Rectal smooth muscle tissue (tissue), 1 donor: Measurements from ENCODE around the gene MAGT1.
"Not testable (repeated sequence)": the region's sequence is repeated elsewhere in the genome, so short reads cannot be mapped to it uniquely, and the experiment has no call there.

Experiments used
- H3K27ac ChIP-seq: one replicate; pipeline ENCODE4 v1.7.0; 2013; ENCODE audit warnings: low read depth, low read length, inconsistent platforms
- H3K27me3 ChIP-seq: one replicate; pipeline ENCODE4 v1.7.0; 2013; ENCODE audit warnings: low read length; ENCODE audit not compliant: control insufficient read depth, insufficient read depth
- H3K36me3 ChIP-seq: one replicate; pipeline ENCODE4 v1.7.0; 2013; ENCODE audit warnings: low read length; ENCODE audit not compliant: control insufficient read depth, insufficient read depth
- H3K4me1 ChIP-seq: one replicate; pipeline ENCODE4 v1.7.0; 2013; ENCODE audit warnings: low read length; ENCODE audit not compliant: control insufficient read depth, insufficient read depth
- H3K4me3 ChIP-seq: one replicate; pipeline ENCODE4 v1.7.0; 2013; ENCODE audit warnings: low read length
- H3K9ac ChIP-seq: one replicate; pipeline ENCODE4 v1.7.0; 2013; ENCODE audit warnings: low read length

The MAGT1 gene

DNA sequence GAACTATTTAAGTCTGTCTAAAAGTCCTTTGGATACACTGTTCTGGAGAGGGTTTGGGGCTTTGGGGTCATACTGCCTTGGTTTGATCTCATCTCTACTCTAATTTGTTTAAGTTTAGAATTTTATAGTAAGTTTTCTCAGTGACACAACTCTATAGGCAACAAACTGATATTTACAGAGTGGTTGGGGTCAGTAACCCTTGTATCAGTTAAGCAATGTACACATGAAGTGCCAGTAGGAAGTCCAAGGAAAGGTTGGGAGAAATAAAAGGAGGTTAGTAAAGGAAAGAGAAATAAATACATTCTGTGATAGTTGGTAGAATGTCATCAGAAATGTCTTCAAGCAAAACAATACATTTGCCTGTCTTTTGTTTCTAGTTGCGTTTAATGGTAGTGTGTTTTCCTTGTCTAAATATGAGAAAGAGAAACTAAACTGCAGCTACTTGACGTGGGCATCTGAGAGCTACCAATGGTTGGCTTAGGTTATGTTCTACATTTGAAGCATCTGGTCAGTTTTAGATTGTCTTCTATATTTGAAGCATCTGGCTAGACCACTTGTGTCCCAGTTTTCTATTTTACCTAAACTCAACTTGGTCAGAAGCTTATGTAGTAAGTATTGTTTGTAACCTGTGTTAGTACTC lies 22.2 kb upstream of the MAGT1 start:
- Histone ChIP-seq H3K27ac (no peak overlapping the region), H3K4me3 (no peak overlapping the region), H3K27me3 (no peaks in the 10 kb centered on the region), H3K36me3 (no peaks in the 10 kb centered on the region), H3K4me1 (no peaks in the 10 kb centered on the region), H3K9ac (no peak overlapping the region)

DNA sequence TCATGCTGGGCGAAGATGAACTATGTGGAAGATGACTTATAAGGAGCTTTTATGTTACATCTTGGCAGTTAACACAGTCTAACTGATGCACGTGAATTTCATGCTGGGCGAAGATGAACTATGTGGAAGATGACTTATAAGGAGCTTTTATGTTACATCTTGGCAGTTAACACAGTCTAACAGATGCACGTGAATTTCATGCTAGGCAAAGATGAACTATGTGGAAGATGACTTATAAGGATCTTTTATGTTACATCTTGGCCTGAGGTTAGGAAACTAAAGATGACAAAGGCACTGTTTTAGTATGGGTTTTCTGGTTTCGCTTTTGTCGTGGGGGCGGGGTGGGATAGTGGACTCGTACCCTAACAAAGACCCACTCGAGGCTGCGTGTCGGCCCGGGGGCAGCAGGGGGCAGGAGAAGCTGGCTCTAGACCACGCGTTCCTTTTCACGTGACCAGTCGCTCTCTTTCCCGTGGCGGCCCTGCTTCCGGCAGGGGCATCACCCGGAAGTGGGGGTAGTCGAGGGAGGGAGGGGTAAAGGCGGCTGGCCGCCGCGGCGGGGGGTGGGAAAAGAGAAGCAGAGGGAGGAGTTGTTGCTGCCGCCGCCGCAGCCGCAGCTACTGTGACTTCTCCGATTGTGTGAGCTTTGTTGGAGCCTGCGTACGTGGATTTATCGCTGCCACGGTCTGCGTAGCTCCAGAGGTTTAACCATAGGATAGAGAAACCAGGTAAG lies 15.0 kb upstream of the MAGT1 start, which contains the start of gene ATP7A:
TSS of gene ATP7A (plus strand) at position 586 of the 733 bp plus-strand sequence. CDS start 60,949 bp downstream, outside the sequence.
- H3K4me1 ChIP-seq = no peaks in the 10 kb centered on the region
- H3K9ac ChIP-seq = peak within 1 kb of the TSS; percentile 64
- H3K36me3 ChIP-seq = no peaks in the 10 kb centered on the region
- peak within 1 kb of the TSS; percentile 83 for H3K27ac ChIP-seq
- no peaks in the 10 kb centered on the region for H3K27me3 ChIP-seq
- H3K4me3 ChIP-seq = peak within 1 kb of the TSS; percentile 86

DNA sequence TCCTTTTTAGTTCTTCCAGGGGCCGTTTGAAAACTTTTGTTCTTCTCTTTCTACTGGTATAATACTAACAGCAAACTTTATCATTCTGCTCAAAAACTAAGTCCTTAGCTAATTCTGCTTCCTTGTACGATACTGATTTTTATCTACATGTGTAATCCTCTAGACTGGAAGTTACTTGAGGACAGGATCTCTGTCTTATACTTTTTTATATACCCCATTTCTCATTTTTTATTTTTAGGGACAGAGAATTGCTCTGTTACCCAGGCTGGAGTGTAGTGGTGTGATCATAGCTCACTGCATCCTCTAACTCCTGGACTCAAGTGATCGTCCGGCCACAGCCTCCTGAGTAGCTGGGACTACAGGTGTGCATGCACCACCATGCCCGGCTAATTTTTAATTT lies 6.3 kb upstream of the MAGT1 start:
- Histone ChIP-seq H3K27ac (no peak overlapping the region), H3K4me1 (no peaks in the 10 kb centered on the region), H3K27me3 (no peaks in the 10 kb centered on the region), H3K4me3 (no peak overlapping the region), H3K36me3 (no peaks in the 10 kb centered on the region), H3K9ac (no peak overlapping the region)

DNA sequence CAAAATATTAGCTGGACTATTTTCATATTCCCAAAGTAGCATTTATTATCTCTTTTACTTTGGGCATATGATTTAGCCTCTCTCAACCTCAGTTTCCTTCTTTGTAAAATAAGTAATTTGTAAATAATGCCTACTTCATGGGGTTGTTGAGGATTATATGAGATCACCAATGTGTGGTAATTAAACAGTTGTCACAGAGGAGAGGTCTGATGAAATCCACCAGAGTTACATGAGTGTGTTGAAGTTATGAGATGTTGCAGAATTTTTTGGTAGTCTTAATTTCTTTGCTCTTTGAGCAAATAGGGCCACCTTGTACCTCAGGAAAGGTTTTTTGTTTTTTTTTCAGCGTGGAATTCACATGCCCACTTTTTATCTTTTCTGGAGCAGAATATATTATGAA lies 5.5 kb upstream of the MAGT1 start:
- Histone ChIP-seq H3K27me3 (no peaks in the 10 kb centered on the region), H3K9ac (no peak overlapping the region), H3K4me3 (peak overlapping the region; percentile 64), H3K36me3 (no peaks in the 10 kb centered on the region), H3K4me1 (no peaks in the 10 kb centered on the region), H3K27ac (peak overlapping the region; percentile 82)

DNA sequence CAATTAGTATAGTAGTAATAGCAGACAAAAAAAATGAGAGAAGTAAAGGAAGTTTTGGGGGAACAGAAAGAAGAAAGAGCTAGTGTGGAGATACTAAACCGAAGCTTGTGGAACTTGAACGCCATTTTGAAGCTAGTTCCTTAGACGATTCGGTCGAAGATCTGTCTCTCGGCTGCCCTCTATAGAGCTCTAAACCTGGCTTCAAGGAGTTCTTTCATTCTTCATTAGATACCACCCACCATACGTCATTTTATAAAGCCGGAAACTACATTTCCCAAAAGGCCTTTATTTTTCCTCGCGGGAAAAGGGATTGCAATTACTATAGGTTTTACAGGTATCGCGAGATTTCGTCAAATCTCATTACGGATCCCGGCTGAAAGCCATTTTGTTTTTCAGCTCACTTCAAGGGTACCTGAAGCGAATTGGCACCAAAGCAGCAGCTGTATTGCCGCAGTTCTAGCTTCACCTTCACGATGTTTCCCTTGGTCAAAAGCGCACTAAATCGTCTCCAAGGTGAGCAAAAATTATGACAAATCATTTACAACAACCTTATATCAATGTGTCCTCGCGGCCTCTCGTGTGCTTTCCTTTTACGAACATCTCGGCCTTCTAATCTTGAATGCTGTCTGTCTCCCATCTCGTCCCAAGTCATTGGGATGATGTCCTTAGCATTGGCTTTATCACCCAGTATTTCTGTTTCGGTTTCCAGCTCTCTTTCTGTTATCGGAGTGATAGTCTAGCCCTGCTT lies 4.0 kb upstream of the MAGT1 start, which contains the start of gene COX7B:
TSS of gene COX7B (plus strand) at position 388 of the 748 bp plus-strand sequence. CDS start at position 474, 86 bp downstream.
- peak within 1 kb of the TSS; percentile 64 for H3K4me3 ChIP-seq
- H3K36me3 ChIP-seq = no peaks in the 10 kb centered on the region
- no peaks in the 10 kb centered on the region for H3K27me3 ChIP-seq

DNA sequence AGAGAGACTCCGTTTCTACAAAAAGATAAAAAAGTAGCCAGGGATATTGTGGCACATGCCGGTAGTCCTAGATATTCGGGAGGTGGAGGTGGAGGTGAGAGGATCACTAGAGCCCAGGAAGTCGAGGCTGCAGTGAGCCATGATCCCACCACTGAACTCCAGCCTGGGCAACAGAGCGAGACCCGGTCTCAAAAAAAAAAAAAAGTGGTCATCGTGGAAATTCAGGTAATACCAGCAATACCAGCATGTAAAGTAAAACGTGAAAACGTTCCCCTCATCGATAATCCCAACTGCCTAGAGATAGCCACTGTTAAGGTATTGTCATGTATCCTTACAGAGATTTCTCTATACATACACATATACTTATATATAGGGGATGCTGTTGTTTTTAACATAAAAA lies 1.5 kb downstream of the MAGT1 start:
- H3K36me3 ChIP-seq = no peaks in the 10 kb centered on the region
- no peaks in the 10 kb centered on the region for H3K4me1 ChIP-seq
- no peak overlapping the region for H3K27ac ChIP-seq
- H3K9ac ChIP-seq = no peak overlapping the region
- H3K27me3 ChIP-seq = no peaks in the 10 kb centered on the region
- peak overlapping the region; percentile 9 for H3K4me3 ChIP-seq

More for the DNA sequence above, 4.0 kb upstream of the MAGT1 start, which contains the start of gene COX7B:
- H3K27ac ChIP-seq = peak within 1 kb of the TSS; percentile 88
- H3K4me1 ChIP-seq = no peaks in the 10 kb centered on the region
- peak within 1 kb of the TSS; percentile 29 for H3K9ac ChIP-seq

DNA sequence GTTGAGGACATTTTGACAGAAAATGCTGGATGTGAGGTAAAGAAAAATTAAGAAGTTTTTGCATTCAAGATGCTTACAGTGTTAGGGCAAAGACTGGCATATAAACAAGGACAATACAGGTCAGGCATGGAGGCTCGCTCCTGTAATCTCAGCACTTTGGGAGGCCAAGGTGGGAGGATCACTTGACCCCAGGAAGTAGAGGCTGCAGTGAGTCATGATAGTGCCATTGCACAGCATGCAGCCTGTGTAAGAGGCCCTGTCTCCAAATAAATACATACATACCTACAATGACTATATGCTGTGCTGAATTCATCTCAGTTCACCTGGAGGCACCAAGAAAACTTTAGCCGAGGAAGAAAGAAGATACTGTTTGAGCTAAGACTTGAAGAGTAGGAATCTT lies 2.3 kb downstream of the MAGT1 start:
- Histone ChIP-seq H3K27me3 (no peaks in the 10 kb centered on the region), H3K4me1 (no peaks in the 10 kb centered on the region), H3K9ac (no peak overlapping the region), H3K4me3 (no peak overlapping the region), H3K27ac (no peak overlapping the region), H3K36me3 (no peaks in the 10 kb centered on the region)

DNA sequence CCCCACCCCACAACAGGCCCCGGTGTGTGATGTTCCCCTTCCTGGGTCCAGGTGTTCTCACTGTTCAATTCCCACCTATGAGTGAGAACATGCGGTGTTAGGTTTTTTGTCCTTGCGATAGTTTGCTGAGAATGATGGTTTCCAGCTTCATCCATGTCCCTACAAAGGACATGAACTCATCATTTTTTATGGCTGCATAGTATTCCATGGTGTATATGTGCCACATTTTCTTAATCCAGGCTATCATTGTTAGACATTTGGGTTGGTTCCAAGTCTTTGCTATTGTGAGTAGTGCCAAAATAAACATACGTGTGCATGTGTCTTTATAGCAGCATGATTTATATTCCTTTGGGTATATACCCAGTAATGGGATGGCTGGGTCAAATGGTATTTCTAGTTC lies 13.8 kb downstream of the MAGT1 start:
- H3K27ac ChIP-seq, H3K4me1 ChIP-seq, H3K9ac ChIP-seq, H3K36me3 ChIP-seq, H3K4me3 ChIP-seq, H3K27me3 ChIP-seq: not testable (repeated sequence)

DNA sequence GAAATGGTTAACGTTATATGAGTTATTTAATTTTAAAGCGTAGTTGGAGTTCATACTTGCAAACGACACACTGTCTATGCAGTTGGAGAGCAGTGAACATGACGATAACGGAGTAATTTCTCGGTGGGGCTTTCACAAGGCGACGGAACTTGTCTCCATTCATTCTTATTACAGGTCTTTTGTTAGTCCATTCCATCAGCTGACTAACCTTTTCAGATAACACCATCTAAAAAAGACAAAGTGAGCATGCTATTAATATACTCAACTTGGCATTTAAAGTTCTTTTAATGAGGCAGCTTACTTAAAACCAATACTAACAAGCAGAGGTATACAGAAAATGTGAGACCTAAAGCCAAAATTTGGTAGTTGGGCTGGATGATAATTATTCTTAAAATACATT lies 19.9 kb downstream of the MAGT1 start:
- Histone ChIP-seq H3K27me3 (no peaks in the 10 kb centered on the region), H3K4me1 (no peaks in the 10 kb centered on the region), H3K9ac (no peak overlapping the region), H3K36me3 (no peaks in the 10 kb centered on the region), H3K4me3 (no peak overlapping the region), H3K27ac (no peak overlapping the region)

DNA sequence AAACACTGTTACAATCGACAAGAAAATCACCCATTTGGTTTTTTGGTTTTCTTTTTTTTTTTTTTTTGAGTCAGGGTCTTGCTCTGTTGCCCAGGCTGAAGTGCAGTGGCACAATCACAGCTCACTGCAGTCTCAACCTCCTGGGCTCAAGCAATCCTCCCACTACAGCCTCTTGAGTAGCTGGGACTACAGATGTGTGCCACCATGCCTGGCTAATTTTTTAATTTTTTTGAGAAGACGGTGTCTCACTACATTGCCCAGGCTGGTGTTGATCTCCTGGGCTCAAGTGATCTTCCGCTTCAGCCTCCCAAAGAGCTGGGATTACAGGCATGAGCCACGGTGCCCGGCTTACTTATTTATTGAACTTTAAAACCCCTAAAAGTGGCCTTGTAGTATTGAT lies 63.7 kb downstream of the MAGT1 start:
- not testable (repeated sequence) for H3K36me3 ChIP-seq, H3K27me3 ChIP-seq, H3K4me1 ChIP-seq, H3K9ac ChIP-seq, H3K27ac ChIP-seq, H3K4me3 ChIP-seq

DNA sequence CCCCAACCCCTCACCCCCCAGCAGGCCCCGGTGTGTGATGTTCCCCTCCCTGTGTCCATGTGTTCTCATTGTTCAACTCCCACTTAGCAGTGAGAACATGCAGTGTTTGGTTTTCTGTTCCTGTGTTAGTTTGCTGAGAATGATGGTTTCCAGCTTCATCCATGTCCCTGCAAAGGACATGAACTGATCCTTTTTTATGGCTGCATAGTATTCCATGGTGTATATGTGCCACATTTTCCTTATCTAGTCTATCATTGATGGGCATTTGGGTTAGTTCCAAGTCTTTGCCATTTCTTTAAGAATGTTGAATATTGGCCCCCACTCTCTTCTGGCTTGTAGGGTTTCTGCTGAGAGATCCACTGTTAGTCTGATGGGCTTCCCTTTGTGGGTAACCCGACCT lies 73.2 kb downstream of the MAGT1 start:
- not testable (repeated sequence) for H3K4me1 ChIP-seq, H3K9ac ChIP-seq, H3K4me3 ChIP-seq, H3K27ac ChIP-seq, H3K36me3 ChIP-seq, H3K27me3 ChIP-seq

DNA sequence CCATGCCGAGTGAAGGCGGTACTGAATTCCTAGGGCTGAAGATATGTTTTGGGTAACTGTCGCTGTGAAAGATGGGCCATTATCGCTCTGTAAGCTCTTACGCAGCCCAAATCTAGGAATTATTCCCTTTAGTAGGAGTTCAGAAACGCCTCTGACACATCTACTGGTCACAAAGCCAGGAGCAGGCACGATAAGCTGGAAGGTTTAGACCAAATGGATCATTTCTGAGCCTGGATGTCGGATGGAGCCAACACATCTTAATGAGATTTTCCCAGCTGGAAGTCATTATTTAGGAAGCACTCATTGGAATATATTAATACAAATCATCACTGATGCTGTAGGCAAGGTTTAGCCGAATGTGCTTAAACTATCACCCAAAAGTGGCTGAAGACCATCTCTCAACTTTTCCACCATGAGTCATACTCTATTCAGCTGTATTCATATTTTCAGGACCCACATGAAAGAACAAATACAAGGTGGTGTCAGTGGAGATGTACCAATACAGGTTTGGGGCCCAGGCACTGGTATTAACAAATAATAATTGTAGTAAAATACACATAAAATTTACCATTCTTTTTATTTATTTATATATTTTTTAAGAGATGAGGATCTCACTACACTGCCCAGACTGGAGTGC lies 75.0 kb downstream of the MAGT1 start:
- H3K36me3 ChIP-seq = no peaks in the 10 kb centered on the region
- H3K4me3 ChIP-seq = no peak overlapping the region
- H3K27me3 ChIP-seq = no peaks in the 10 kb centered on the region
- H3K27ac ChIP-seq = no peak overlapping the region
- H3K4me1 ChIP-seq = no peaks in the 10 kb centered on the region
- H3K9ac ChIP-seq = no peak overlapping the region
